Measurements from ENCODE around the gene FSTL1.
A peak's percentile ranks its signal among the peaks of the same experiment; 100 is the strongest.

FSTL1 gene

DNA sequence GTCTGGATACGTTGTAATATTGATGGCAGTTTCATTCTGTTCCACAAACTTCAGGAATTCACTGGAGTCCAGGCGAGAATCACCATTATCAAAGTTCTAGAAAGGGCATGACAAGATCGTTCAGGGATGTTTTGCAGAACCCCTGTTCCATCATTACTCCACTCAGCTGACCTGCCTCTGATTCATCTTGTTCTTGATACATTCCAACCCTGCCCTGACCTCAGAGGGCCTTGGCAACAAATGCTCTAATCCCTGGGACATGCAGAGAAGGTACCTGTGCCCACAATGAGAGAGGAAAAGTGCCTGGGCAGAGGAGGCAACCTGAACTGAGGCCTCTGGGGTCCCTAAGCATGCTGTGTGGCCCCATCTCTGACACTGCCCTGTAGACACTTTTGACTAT is 45.9 kb downstream of the FSTL1 start:
- TF ChIP-seq, protein P1, sequence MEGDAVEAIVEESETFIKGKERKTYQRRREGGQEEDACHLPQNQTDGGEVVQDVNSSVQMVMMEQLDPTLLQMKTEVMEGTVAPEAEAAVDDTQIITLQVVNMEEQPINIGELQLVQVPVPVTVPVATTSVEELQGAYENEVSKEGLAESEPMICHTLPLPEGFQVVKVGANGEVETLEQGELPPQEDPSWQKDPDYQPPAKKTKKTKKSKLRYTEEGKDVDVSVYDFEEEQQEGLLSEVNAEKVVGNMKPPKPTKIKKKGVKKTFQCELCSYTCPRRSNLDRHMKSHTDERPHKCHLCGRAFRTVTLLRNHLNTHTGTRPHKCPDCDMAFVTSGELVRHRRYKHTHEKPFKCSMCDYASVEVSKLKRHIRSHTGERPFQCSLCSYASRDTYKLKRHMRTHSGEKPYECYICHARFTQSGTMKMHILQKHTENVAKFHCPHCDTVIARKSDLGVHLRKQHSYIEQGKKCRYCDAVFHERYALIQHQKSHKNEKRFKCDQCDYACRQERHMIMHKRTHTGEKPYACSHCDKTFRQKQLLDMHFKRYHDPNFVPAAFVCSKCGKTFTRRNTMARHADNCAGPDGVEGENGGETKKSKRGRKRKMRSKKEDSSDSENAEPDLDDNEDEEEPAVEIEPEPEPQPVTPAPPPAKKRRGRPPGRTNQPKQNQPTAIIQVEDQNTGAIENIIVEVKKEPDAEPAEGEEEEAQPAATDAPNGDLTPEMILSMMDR (IDR thresholded peaks at IDR 0.05; ENCODE audit: low read depth, low read length) = no peak
- TF ChIP-seq EZH2phosphoT487 (IDR thresholded peaks at IDR 0.05; ENCODE audit: low read depth) = no peak
- no peaks in the 10 kb centered on the region for H3K9me3 ChIP-seq (ENCODE audit: insufficient read depth, low read length)
- no peaks in the 10 kb centered on the region for H3K79me2 ChIP-seq (ENCODE audit: low read length)
- H4K20me1 ChIP-seq (ENCODE audit: insufficient read depth, low read length) = no peaks in the 10 kb centered on the region
- no peak overlapping the region for H3K9ac ChIP-seq (ENCODE audit: low read length)
- no peaks in the 10 kb centered on the region for H3K36me3 ChIP-seq (replicated peaks; ENCODE audit: low read depth, low read length)
- no peak overlapping the region for H2AFZ ChIP-seq (ENCODE audit: low read depth, low read length)
- no peak overlapping the region for H3K4me3 ChIP-seq (ENCODE audit: low read length)
- no peaks in the 10 kb centered on the region for H3K27me3 ChIP-seq (ENCODE audit: low read depth, low read length)
- H3K27ac ChIP-seq (ENCODE audit: low read length) = no peak overlapping the region
- no peak overlapping the region for H3K4me2 ChIP-seq (ENCODE audit: low read length)
- peaks cover under 1% of the 10 kb centered on the region for H3K4me1 ChIP-seq (ENCODE audit: low read length)

DNA sequence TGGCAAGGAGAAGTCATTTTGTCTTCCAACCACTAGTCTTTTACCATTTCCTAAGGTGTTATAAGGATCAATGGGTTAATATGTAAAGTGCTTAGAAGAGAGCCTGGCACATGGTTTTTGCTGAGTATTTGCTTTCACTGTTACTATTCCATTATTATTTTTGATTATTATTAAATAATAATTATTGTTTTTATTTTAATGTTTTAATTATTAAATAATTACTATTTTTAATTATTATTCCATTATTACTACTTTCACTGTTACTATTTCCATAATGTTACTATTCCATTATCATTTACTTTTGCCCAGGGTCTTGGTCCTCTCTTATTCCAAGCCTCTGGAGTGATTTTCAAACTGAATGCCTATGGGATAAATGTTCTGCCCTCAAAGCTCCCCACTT is 48.5 kb downstream of the FSTL1 start:
- H3K36me3 ChIP-seq (replicated peaks; ENCODE audit: low read depth, low read length) = no peaks in the 10 kb centered on the region
- TF ChIP-seq, protein P1 (IDR thresholded peaks at IDR 0.05; ENCODE audit: low read depth, low read length) = no peak
- no peak for TF ChIP-seq EZH2phosphoT487 (IDR thresholded peaks at IDR 0.05; ENCODE audit: low read depth)

DNA sequence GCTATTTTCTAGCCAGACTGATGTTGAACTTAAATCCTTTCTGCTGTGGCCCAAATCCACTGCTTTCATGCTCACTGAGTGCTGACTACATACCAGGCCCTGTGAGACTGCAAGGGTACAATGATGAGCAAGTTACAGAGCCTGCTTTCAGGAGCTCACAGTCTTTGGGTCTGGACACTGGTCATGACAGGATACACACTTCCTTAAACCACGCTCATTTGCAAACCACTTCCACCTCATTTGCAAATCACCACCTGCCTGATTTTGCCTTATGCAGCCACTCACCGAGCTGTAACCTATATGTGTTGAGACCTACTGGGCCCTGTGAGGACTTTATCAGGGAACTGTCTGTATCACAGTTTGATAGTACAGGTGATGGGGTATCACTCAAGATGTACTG is 51.4 kb downstream of the FSTL1 start:
- Histone ChIP-seq H3K4me2 (ENCODE audit: low read length) (0 out of 2 replicates have a peak overlapping the region, but pooled peaks have one; percentile 23), H3K4me1 (ENCODE audit: low read length) (peaks cover 16% of the 10 kb centered on the region), H4K20me1 (ENCODE audit: insufficient read depth, low read length) (no peaks in the 10 kb centered on the region), H3K27ac (ENCODE audit: low read length) (no peak overlapping the region), H3K4me3 (ENCODE audit: low read length) (no peak overlapping the region), H3K79me2 (ENCODE audit: low read length) (no peaks in the 10 kb centered on the region), H3K9me3 (ENCODE audit: insufficient read depth, low read length) (no peaks in the 10 kb centered on the region), H2AFZ (ENCODE audit: low read depth, low read length) (no peak overlapping the region), H3K27me3 (ENCODE audit: low read depth, low read length) (peaks cover 11% of the 10 kb centered on the region), H3K36me3 (replicated peaks; ENCODE audit: low read depth, low read length) (no peaks in the 10 kb centered on the region), H3K9ac (ENCODE audit: low read length) (no peak overlapping the region)
- TF ChIP-seq, protein P1 (IDR thresholded peaks at IDR 0.05; ENCODE audit: low read depth, low read length) = no peak
- TF ChIP-seq EZH2phosphoT487 (IDR thresholded peaks at IDR 0.05; ENCODE audit: low read depth) = no peak

More for the DNA sequence above, 48.5 kb downstream of the FSTL1 start:
- H2AFZ ChIP-seq (ENCODE audit: low read depth, low read length) = no peak overlapping the region
- 0 out of 2 replicates have a peak, but pooled peaks cover under 1% of the 10 kb centered on the region for H3K27me3 ChIP-seq (ENCODE audit: low read depth, low read length)
- H3K4me3 ChIP-seq (ENCODE audit: low read length) = no peak overlapping the region
- peaks cover 10% of the 10 kb centered on the region for H3K4me1 ChIP-seq (ENCODE audit: low read length)
- H3K27ac ChIP-seq (ENCODE audit: low read length) = no peak overlapping the region
- no peak overlapping the region for H3K4me2 ChIP-seq (ENCODE audit: low read length)
- no peaks in the 10 kb centered on the region for H4K20me1 ChIP-seq (ENCODE audit: insufficient read depth, low read length)
- H3K79me2 ChIP-seq (ENCODE audit: low read length) = no peaks in the 10 kb centered on the region
- H3K9ac ChIP-seq (ENCODE audit: low read length) = no peak overlapping the region
- no peaks in the 10 kb centered on the region for H3K9me3 ChIP-seq (ENCODE audit: insufficient read depth, low read length)

DNA sequence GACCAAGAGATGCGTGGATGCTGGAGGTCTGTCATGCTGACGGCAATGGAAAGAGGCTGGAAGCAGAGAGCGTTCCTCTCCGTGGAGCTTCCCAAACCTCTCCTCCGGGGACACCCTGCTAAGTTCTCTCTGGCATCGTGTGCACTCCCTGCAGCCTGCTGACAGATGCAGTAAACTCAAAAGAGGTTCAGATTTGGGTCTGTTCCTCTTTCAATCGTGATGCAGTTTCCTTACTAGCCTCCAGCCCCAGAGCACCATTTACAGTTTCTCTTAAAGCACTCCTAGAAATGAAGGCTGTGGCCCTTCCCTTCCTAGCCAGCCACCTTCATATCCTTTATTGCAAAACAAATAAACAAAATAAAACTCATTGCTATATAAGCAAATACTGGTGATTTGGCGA is 54.3 kb downstream of the FSTL1 start:
- no peak for TF ChIP-seq EZH2phosphoT487 (IDR thresholded peaks at IDR 0.05; ENCODE audit: low read depth)
- TF ChIP-seq, protein P1 (IDR thresholded peaks at IDR 0.05; ENCODE audit: low read depth, low read length) = no peak
- Histone ChIP-seq H3K4me1 (ENCODE audit: low read length) (peaks cover 16% of the 10 kb centered on the region), H3K27me3 (ENCODE audit: low read depth, low read length) (peaks cover 11% of the 10 kb centered on the region), H3K79me2 (ENCODE audit: low read length) (no peaks in the 10 kb centered on the region), H3K4me2 (ENCODE audit: low read length) (peak overlapping the region; percentile 32; the same call in 1 of the 2 replicates), H3K27ac (ENCODE audit: low read length) (no peak overlapping the region), H3K9ac (ENCODE audit: low read length) (no peak overlapping the region), H3K9me3 (ENCODE audit: insufficient read depth, low read length) (no peaks in the 10 kb centered on the region), H2AFZ (ENCODE audit: low read depth, low read length) (no peak overlapping the region), H4K20me1 (ENCODE audit: insufficient read depth, low read length) (no peaks in the 10 kb centered on the region), H3K4me3 (ENCODE audit: low read length) (no peak overlapping the region), H3K36me3 (replicated peaks; ENCODE audit: low read depth, low read length) (no peaks in the 10 kb centered on the region)
